Upper lobe of left lung (tissue), 6 donors: ENCODE measurements around the gene MRPL41. TPM values are rescaled to one million over a fixed set of nuclear protein-coding genes. Genes with fewer than 3 reads are reported as not detected.
A peak's percentile ranks its signal among the peaks of the same experiment; 100 is the strongest.
"Not testable (repeated sequence)": the region's sequence is repeated elsewhere in the genome, so short reads cannot be mapped to it uniquely, and the experiment has no call there.

ENCODE experiments used
- ATAC-seq, 2 donors: fragments of 200-7000 bp; cut with Tn5 transposase; one replicate each; pipeline ENCODE4 v1.9.1; 2022; ENCODE audit warnings: mild to moderate bottlenecking in 2 of 2, moderate library complexity in 2 of 2; ENCODE audit not compliant: low FRiP score in 2 of 2
- DNase-seq, 2 donors: peaks; one replicate each; pipeline ENCODE4 v3.0.0-alpha.2; 2019 to 2020
- H3K27ac ChIP-seq, 4 donors: fragments of 200-600 bp; sonication (generic); one replicate each; pipeline ENCODE4 v1.5.1; 2016 to 2019
- H3K27me3 ChIP-seq, 4 donors: fragments of 200-600 bp; sonication (generic); one replicate each; pipeline ENCODE4 v1.5.1; 2017 to 2019
- H3K36me3 ChIP-seq, 4 donors: fragments of 200-600 bp; sonication (generic); one replicate each; pipeline ENCODE4 v1.5.1; 2016 to 2019
- H3K4me1 ChIP-seq, 4 donors: fragments of 200-600 bp; sonication (generic); one replicate each; pipeline ENCODE4 v1.5.1; 2018 to 2019
- H3K4me3 ChIP-seq, 4 donors: fragments of 200-600 bp; sonication (generic); one replicate each; pipeline ENCODE4 v1.5.1; 2017 to 2019; ENCODE audit warnings: mild to moderate bottlenecking in 2 of 4, moderate library complexity in 1 of 4
- H3K9me3 ChIP-seq, 4 donors: fragments of 200-600 bp; sonication (generic); one replicate each; pipeline ENCODE4 v1.5.1; 2018 to 2019
- EP300 ChIP-seq, 4 donors: sonication (generic); formaldehyde crosslinking; IDR thresholded peaks; one replicate each; pipeline ENCODE4 v1.5.1; 2017; ENCODE audit warnings: antibody characterized with exemption in 4 of 4, control low read depth in 2 of 4
- POLR2A ChIP-seq, 4 donors: fragments of 450-650 bp; IDR thresholded peaks; one replicate each; pipeline ENCODE4 v1.5.1; 2016 to 2017; ENCODE audit warnings: antibody characterized with exemption in 4 of 4, mild to moderate bottlenecking in 2 of 4
- POLR2AphosphoS5 ChIP-seq, 2 donors: sonication (generic); formaldehyde crosslinking; IDR thresholded peaks; one replicate each; pipeline ENCODE4 v1.5.1; 2017; ENCODE audit warnings: antibody characterized with exemption in 2 of 2
- WGBS, 2 donors: methylation state at CpG; one replicate each; pipeline ENCODE4 v1.1.5; 2017 to 2018; 5-methylcytosine and 5-hydroxymethylcytosine counted together
- total RNA-seq, 6 donors: library from RNA; depleted of rRNA in 4 of 6; stranded (reverse); fragments of >200 nt in 4 of 6; gene quantifications; one replicate each; pipeline versions ENCODE4 v1.1.0 to v1.2.1, GENCODE V29; 2016 to 2021
- TF ChIP-seq, protein P1 (sequence below), 6 experiments: fragments of 450-650 bp in 4 of 6; fragments of 200-600 bp in 2 of 6; sonication (generic) in 2 of 6; IDR thresholded peaks; one replicate each; pipeline ENCODE4 v1.5.1; 2016 to 2019; ENCODE audit warnings: antibody characterized with exemption in 6 of 6
- donor health status: DM: no; HTN: no; CAD: no; lungs with moderate emphysema.
- donor health status: DM: no; HTN: yes; CAD: no; lungs with severe emphysema.

Gene MRPL41
- total RNA-seq, 6 donors from 2014 or later, result 36.5 to 172 (median 62.1) TPM

DNA sequence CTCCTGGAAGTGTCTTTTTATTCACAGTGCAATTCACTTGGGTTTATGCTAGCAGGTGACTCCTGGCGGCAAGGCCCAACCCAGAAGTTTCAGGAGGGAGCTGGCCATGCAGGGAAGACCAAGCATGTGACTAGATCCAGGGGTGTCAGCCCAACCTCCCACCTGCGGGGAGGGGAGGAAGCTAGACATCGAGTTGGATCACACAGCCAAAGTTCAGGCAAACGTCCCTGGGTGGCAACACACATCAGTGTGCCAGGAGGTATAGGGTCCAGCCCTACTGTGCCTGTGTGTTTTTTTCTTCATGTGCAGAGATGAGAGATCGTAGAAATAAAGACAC, 26.7 kb upstream of the MRPL41 start:
- Histone ChIP-seq H3K36me3 (no peaks in the 10 kb centered on the region), H3K9me3 (no peaks in the 10 kb centered on the region), H3K4me1 (no peaks in the 10 kb centered on the region), H3K27me3 (no peaks in the 10 kb centered on the region), H3K4me3 (no peak overlapping the region), H3K27ac (no peak overlapping the region)
- 85 to 90% methylated on average over 5 of the region's 5 CpGs for WGBS, 2 donors
- ATAC-seq (no peak), DNase-seq (no peak)
- TF ChIP-seq, protein P1, sequence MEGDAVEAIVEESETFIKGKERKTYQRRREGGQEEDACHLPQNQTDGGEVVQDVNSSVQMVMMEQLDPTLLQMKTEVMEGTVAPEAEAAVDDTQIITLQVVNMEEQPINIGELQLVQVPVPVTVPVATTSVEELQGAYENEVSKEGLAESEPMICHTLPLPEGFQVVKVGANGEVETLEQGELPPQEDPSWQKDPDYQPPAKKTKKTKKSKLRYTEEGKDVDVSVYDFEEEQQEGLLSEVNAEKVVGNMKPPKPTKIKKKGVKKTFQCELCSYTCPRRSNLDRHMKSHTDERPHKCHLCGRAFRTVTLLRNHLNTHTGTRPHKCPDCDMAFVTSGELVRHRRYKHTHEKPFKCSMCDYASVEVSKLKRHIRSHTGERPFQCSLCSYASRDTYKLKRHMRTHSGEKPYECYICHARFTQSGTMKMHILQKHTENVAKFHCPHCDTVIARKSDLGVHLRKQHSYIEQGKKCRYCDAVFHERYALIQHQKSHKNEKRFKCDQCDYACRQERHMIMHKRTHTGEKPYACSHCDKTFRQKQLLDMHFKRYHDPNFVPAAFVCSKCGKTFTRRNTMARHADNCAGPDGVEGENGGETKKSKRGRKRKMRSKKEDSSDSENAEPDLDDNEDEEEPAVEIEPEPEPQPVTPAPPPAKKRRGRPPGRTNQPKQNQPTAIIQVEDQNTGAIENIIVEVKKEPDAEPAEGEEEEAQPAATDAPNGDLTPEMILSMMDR (IDR thresholded peaks at IDR 0.05), result no peak
- TF ChIP-seq POLR2A (IDR thresholded peaks at IDR 0.05) (no peak), POLR2AphosphoS5 (IDR thresholded peaks at IDR 0.05) (no peak), EP300 (IDR thresholded peaks at IDR 0.05) (no peak)

DNA sequence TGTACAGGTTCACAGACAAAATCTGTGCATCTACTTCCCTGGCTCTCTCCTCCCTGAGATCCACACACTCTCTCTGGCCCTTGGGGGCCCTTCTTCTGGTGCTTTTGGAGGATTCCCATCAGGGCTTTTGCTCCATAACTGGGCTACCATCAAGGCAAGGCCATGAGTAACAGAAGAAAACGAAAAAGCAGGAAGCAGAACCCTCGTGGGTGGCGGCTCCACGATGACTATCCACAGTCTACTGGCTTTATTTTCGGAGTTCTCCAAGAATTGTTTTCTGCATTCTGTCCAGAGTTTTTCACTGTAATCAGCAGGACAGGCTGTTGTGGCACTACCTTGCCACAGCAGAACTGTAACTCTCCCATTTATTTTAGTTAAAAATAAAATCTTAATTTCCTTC, 21.3 kb upstream of the MRPL41 start:
- DNase-seq (no peak), ATAC-seq (no peak)
- Histone ChIP-seq H3K27me3 (no peaks in the 10 kb centered on the region), H3K36me3 (no peaks in the 10 kb centered on the region), H3K9me3 (no peaks in the 10 kb centered on the region), H3K27ac (no peak overlapping the region), H3K4me3 (no peak overlapping the region), H3K4me1 (peaks cover 8 to 11% (median 9%) of the 10 kb centered on the region in 4 donors)
- WGBS, 2 donors, result 69 to 79% methylated on average over 5 of the region's 5 CpGs
- TF ChIP-seq, protein P1 (IDR thresholded peaks at IDR 0.05), result no peak
- TF ChIP-seq POLR2A (IDR thresholded peaks at IDR 0.05), result no peak
- no peak for TF ChIP-seq EP300 (IDR thresholded peaks at IDR 0.05)
- TF ChIP-seq POLR2AphosphoS5 (IDR thresholded peaks at IDR 0.05), result no peak

DNA sequence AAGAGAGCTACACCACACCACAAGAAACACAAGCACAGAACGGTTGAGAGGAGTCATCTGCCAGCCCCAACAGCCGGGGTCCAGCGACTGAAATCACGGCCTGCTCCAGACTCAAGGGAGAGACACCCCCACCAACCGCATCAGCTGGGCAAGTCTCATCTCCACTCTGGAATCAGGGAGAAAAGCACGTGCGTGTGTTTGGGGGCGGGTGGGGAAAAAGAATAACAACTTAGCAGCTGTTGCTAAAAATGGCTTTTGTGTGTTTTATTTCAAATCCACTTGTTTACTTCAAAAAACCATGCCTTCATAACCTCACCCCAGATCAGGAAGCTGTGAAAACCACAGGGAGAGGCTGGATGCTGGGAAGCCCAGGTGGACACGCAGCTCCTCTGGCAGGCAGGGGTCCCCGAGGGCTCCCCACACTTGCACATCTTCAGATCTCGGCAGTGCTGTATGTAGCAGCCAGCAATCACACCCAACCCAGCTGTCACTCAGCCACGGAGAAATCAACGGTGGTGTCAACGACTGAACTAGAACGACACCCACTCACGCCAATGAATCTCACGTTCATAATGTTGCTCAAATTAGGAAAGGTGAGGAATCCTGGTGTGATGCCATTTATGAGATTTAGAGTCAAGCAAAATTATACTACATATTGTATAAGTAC, 20.4 kb upstream of the MRPL41 start:
- Histone ChIP-seq H3K4me3 (no peak overlapping the region), H3K36me3 (no peaks in the 10 kb centered on the region), H3K4me1 (peaks cover 8 to 13% (median 11%) of the 10 kb centered on the region in 4 donors), H3K27ac (no peak overlapping the region), H3K9me3 (no peaks in the 10 kb centered on the region), H3K27me3 (no peaks in the 10 kb centered on the region)
- 69 to 71% methylated on average over 17 of the region's 17 CpGs for WGBS, 2 donors
- TF ChIP-seq POLR2A (IDR thresholded peaks at IDR 0.05) (no peak), EP300 (IDR thresholded peaks at IDR 0.05) (no peak), POLR2AphosphoS5 (IDR thresholded peaks at IDR 0.05) (no peak)
- TF ChIP-seq, protein P1 (IDR thresholded peaks at IDR 0.05), result no peak
- DNase-seq (no peak), ATAC-seq (no peak)

DNA sequence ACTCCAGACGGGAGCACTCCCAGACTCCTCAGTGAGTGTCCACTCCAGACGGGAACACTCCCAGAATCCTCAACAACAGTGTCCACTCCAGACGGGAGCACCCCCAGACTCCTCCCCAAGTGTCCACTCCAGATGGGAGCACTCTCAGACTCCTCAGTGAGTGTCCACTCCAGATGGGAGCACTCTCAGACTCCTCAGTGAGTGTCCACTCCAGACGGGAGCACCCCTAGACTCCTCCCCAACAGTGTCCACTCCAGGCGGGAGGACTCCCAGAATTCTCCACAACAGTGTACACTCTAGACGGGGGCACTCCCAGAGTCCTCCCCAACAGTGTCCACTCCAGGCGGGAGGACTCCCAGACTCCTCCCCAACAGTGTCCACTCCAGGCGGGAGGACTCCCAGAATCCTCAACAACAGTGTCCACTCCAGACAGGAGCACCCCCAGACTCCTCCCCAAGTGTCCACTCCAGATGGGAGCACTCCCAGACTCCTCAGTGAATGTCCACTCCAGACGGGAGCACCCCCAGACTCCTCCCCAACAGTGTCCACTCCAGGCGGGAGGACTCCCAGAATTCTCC, 18.7 kb upstream of the MRPL41 start:
- not testable (repeated sequence) for H3K4me3 ChIP-seq, ATAC-seq, H3K9me3 ChIP-seq, H3K27ac ChIP-seq, DNase-seq, H3K36me3 ChIP-seq, H3K27me3 ChIP-seq
- H3K4me1 ChIP-seq, result peaks cover 8 to 13% (median 11%) of the 10 kb centered on the region in 4 donors
- WGBS, 2 donors, result 73 to 77% methylated on average over 5 to 10 of the region's 10 CpGs

DNA sequence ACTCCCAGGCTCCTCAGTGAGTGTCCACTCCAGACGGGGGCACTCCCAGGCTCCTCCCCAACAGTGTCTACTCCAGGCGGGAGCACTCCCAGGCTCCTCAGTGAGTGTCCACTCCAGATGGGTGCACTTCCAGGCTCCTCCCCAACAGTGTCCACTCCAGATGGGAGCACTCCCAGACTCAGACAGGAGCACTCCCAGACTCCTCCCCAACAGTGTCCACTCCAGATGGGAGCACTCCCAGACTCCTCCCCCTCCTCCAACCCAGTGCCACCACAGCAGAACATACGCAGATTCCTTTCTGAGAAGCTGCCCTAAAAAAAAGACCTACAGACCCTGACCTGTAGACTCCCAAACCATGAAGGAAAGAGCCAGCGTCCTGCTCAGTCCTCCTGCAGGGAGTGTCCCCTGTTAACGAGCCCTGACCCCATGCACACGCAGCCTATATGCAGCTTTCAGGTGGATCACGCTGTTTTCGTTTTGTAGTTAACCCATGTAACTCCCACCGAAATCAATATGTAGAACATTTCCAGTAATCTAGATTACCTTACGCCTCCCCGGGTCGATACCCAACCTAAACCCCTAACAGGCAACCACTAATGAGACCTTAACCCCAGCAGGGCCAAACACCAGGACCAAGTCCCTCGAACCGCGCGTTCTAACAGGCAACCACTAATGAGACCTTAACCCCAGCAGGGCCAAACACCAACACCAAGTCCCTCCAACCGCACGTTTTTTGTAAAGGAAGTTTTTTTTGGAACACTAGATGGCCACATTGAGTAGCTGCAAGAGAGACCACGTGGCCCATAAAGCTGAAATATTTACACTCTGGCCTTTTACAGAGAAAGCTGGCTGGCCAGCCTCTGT, 17.2 kb upstream of the MRPL41 start:
- Histone ChIP-seq H3K27me3 (no peaks in the 10 kb centered on the region), H3K36me3 (no peaks in the 10 kb centered on the region), H3K9me3 (no peaks in the 10 kb centered on the region), H3K27ac (no peak overlapping the region), H3K4me3 (no peak overlapping the region), H3K4me1 (peaks cover 8 to 13% (median 11%) of the 10 kb centered on the region in 4 donors)
- 46 to 58% methylated on average over 18 to 19 of the region's 19 CpGs for WGBS, 2 donors
- ATAC-seq, result peak; percentile 81 to 92
- TF ChIP-seq, protein P1 (IDR thresholded peaks at IDR 0.05), result peak in 4 of 6 experiments; percentile 22 to 58 (median 50)
- TF ChIP-seq POLR2A (IDR thresholded peaks at IDR 0.05) (no peak), EP300 (IDR thresholded peaks at IDR 0.05) (no peak), POLR2AphosphoS5 (IDR thresholded peaks at IDR 0.05) (no peak)
- DNase-seq, result peak in 1 of 2 donors; percentile 80
